HG02981 (cell line): ENCODE results near the gene C6orf62.
A peak's percentile ranks its signal among the peaks of the same experiment; 100 is the strongest.
"Not testable (repeated sequence)": the region's sequence is repeated elsewhere in the genome, so short reads cannot be mapped to it uniquely, and the experiment has no call there.

Experiments used
- ATAC-seq: cut with Tn5 transposase; IDR thresholded peaks from one replicate; pipeline ENCODE4 v1.9.1; 2021; ENCODE audit warnings: mild to moderate bottlenecking, moderate library complexity; ENCODE audit not compliant: unreplicated experiment

C6orf62 gene

DNA sequence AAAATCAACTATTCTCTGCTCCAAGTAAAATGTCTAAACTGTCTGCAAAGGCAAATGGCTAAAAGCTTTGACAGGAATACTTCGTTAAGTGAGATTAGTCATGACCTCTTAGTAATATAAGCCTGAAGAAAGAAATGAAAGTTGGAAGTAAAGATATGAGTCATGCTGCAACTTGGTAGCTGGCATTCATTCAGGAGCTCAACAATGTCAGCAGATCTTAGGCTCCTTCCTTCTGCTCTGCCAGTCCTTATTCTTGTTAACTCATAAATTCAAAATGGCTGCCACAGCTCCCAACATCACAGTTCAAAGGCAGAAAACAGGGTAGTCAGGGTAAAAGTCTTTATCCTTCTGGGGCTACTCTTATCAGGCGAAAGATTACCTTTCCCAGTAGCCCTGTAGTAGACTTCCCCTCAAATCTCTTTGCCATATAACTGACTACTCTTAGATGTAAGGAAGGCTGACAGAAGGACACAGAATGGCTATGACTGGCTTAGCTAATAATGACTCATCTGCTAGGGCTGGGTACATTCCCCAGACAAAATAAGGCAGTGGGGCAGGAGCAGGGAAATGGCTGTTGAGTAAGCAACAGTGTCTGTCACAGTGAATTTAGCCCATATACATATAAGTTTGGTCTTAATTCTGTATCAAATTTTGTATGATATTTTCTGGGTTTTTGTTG, 24.4 kb upstream of the C6orf62 start:
- peak; percentile 81 for ATAC-seq

DNA sequence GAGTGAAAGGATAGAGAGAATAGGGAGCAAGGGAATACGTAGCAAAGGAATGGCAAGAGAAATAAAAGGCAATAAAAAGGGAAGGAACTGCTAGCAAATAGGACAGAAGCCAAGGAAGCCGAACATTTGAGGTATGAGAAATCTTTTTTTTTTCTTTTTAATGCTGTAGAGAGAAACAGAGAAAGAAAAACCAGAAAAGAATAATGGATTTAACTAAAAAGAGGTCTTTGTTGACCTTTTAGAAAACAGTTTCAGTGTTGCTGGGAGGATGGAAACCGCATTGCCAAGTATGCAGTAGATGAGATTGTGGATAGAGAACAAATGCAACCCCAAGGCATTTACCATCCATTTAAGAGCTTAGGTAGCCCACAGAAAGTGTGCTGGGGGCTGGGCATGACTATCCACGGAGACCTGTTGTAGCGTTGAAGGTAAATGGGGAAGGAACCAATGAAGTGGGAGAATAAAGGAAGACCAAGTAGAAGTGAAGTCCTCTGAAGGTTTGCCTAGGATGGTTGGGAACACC, 23.3 kb upstream of the C6orf62 start:
- no peak for ATAC-seq

DNA sequence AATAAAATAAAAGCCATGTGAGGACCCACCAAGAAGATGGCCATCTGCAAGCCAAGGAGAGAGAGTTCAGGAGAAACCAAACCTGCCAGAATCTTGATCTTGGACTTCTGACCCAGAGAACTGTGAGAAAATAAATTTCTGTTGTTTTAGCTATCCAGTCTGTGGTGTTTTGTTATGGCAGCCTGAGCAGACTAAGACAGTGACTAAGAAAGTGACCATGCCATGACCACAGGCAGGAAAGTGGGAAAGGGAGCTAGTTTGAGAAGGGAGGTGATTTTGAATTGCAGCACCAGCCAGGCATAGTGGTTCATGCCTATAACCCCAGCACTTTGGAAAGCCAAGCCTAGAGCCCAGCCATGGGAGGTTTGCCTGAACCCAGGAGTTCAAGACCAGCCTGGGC, 21.9 kb upstream of the C6orf62 start:
- no peak for ATAC-seq

DNA sequence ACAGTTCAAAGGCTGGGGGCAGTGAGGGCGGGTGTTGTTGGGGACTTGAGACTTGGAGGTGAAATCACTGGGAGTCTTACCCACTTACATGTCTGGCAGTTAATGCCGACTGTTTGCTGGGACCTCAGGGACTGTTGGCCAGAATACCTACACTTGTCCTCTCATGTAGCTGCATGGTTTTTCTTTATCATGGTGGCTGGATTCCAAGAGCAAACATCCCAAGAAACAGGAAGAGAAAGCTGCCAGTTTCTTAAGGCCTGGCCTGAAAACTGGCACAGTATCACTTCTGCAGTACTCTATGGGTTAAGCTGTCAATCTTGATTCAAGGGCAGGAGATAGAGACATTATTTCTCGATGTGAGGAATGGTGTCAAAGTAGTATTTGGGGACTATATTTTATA, 19.8 kb upstream of the C6orf62 start:
- ATAC-seq, result no peak

DNA sequence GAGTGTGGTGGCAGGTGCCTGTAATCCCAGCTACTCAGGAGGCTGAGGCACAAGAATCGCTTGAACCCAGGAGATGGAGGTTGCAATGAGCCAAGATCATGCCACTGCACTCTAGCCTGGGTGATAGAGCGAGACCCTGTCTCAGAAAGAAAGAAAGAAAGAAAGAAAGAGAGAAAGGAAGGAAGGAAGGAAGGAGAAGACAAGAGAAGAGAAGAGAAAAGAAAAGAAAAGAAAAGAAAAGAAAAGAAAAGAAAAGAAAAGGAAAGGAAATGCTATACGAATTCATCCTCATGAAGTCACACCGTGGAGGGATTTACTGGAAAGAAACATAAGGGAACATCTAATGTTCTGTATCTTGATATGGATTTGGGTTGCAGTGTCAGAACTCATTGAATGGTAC, 15.8 kb upstream of the C6orf62 start:
- ATAC-seq, result not testable (repeated sequence)

DNA sequence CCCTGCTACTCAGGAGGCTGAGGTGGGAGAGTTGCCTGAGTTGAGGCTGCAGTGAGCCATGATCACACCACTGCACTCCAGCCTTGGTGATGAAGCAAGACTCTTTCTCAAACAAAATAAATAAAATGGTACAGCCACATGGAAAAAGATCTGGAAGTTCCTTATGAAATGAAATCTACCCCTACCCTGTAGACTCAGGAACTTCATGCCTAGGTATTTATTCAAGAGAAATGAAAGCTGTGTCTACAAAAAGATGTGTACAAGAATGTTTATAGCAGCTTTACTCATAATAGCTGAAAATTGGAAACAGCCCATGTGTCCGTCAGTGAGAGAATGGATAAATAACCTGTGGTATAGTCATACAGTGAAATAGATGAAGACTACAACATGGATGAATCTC, 15.2 kb upstream of the C6orf62 start:
- no peak for ATAC-seq

DNA sequence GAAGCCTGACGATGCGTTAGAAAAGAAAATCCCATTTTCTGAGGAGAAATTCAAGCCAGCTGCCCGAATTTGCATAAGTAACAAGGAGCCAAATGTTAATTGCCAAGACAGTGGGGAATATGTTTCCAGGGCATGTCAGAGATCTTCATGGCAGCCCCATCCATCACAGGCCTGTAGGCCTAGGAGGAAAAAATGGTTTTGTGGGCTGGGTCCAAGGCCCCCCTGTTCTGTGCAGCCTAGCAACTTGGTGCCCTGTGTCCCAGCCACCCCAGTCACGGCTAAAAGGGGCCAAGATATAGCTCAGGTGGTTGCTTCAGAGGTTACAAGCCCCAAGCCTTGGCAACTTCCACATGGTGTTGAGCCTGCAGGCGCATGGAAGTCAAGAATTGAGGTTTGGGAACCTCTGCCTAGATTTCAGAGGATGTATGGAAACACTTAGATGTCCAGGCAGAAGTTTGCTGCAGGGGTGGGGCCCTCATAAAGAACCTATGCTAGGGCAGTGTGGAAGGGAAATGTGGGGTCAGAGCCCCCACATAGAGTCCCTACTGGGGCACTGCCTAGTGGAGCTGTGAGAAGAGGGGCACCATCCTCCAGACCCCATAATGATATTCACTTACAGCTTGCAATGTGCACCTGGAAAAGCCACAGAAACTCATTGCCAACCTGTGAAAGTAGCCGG, 12.6 kb upstream of the C6orf62 start:
- ATAC-seq, result not testable (repeated sequence)

DNA sequence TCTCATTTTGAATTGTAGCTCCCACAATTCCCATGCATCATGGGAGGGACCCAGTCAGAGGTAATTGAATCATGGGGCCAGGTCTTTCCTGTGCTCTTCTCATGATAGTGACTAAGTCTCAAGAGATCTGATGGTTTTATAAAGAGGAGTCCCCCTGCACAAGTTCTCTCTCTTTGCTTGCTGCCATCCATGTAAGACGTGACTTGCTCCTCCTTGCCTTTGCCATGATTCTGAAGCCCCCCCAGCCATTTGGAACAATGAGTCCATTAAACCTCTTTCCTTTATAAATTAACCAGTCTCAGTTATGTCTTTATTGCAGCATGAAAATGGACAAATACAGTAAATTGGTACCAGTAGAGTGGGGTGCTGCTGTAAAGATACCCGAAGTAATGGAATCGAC, 11.7 kb upstream of the C6orf62 start:
- ATAC-seq, result not testable (repeated sequence)

DNA sequence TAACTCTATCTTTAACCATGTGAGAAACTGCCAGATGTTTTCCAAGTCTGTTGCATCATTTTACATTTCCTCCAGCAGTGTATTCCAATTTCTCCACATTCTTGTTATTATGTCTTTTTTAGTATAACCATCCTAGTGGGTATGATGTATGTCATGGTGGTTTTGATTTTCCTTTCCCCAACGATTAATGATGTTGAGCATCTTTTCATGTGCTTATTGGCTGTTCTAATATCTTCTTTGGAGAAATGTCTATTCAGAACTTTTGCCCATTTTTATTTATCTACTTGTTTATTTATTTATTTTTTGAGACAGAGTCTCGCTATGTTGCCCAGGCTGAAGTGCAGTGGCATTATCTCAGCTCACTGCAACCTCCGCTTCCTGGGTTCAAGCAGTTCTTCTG, 4.3 kb upstream of the C6orf62 start:
- ATAC-seq, result no peak

DNA sequence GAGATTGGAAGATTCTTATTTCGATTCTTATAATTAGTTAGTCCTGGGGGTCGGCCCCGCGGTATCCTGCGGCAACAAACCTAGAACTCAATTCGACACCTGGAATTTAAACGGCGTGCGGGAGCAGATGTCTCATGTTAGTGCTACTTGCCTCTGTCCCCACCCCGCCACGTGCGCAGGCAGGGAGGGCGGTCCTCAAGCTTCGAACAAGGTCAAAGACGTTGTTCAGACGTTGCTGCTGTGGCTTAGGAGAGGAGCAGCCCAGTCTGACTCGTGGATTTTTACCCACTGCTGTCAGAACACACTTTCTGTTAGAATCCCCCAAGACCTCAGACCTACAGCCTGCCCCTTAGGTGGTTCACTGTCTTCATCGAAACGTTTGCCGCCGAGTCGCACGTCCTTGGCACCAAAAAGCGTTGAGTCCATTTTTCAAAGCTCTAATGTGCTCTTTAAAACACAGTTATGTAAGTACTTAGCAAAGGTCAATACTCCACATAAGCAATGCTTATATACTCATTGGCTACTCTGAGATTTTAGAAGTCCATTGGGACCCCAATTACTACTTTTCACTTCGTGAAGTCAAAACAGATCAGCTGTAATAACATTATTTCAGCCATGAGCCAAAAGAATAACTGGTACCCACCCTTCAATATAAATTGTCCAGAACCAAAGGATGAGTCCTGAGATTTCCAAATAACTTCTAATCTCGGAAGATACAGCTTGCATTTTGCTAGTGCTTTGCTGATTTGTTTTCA, 2.7 kb upstream of the C6orf62 start:
- peak; percentile 45 for ATAC-seq

DNA sequence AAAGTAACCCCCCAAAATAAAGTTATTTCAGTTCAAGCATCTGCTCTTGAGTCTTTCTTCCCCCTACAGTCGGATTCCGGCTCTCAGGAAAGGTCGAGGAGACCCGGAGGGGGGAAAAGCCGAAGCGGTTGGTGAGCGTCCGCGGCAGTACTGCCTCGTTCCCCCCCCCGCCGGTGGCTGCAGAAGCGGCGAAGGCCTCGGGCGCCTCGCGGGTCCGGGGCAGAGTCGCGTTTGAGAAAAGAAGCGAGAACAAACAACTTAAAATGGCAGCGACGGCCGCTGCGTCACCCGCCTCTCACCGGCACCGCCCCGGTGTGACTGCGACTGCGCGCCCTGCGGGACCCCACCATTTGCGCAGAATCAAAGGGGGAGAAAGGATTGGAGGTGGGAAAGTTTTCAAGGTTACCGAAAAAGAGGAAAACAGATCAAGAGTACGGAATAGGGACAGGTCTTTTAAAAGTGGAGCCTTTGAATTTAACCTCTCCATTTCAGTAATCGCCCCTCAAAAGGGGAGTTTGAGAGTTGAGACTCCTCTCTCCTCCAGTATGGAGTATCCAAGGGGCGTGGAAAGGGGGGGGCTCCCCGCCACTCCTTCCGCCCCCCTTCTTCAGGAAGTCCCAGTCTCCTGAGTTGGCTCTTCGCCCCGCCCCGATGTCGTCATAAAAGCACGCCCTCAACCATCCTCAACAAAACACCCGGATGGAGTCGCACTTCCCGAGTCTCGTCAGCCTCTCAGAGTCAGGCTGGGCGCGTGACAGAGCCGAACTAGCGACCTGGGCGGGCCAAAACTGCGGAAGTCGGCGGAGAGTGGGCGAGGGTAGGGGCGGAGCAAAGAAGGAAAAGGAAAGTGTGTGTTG, 1.9 kb upstream of the C6orf62 start:
- ATAC-seq, result peak; percentile 85

DNA sequence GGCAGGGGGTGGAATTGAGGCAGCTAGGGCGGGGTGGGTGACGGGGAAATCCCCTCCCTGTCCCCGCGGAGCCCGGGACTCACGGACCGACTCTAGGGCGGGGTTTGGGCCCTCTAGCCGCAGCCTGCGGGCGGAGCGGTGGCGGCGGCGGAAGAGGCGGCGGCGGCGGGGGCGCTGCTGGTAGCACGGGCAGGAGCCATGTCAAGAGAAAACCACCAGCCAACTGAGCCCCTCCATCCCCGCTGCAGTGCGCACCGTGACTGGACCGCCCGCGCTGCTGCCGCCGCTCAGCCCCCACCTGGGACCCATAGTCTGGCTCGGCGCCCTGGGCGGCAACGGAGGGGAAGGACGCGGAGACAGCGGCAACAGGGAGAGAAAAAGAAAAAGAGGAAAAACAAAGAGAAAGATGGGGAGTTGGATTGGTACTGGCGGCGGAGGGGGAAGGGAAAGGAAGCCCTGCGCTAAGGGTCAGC, 1.2 kb upstream of the C6orf62 start:
- no peak for ATAC-seq

DNA sequence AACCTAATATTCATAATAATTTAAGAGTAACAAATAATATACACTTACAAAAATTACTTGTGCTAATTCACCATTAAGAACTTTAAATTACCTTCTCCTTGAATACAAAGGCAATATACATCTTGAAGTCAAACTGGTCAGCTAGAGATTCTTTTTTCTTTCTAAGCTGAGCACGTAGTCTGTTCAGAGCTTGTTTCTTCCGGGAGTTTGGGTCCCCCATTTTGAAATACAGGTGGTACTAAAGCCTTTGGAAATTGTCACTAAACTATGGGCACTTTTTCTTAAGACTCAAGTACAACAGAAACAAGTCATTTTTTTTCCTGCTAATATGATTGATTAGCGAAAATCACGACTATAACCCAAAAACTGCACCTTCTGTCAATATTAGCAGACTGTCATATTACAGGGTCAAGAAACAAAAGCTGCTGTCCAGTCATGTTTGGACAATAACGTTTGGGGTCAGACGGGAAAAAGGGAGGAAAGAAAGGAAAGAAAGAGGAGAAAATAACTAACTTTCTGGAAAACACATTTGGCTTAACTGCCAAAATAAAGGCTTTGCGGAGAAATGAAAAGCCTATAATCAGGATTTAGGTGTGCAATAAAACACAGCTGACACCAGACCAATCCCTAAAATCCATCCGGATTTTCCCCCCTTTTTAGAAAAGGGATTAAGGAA, 367 bp downstream of the C6orf62 start:
- no peak for ATAC-seq

DNA sequence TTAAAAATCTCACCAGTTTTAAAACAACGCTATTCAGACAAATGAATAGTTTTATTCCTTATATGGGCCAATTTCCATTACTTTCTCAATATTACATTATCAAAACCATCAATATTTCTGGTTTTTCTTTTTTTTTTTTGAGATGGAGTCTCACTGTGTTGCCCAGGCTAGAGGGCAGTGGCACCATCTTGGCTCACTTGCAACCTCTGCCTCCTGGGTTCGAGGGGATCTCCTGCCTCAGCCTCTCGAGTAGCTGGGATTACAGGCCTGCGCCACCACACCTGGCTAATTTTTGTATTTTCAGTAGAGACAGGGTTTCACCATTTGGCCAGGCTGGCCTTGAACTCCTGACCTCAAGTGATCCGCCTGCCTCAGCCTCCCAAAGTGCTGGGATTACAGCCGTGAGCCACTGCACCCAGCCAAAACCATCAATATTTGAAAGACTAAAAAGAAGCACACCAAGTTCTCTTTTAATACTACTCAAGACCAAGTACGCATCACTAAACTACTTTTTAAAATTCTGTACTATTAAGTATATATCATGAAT, 2.3 kb downstream of the C6orf62 start:
- not testable (repeated sequence) for ATAC-seq

DNA sequence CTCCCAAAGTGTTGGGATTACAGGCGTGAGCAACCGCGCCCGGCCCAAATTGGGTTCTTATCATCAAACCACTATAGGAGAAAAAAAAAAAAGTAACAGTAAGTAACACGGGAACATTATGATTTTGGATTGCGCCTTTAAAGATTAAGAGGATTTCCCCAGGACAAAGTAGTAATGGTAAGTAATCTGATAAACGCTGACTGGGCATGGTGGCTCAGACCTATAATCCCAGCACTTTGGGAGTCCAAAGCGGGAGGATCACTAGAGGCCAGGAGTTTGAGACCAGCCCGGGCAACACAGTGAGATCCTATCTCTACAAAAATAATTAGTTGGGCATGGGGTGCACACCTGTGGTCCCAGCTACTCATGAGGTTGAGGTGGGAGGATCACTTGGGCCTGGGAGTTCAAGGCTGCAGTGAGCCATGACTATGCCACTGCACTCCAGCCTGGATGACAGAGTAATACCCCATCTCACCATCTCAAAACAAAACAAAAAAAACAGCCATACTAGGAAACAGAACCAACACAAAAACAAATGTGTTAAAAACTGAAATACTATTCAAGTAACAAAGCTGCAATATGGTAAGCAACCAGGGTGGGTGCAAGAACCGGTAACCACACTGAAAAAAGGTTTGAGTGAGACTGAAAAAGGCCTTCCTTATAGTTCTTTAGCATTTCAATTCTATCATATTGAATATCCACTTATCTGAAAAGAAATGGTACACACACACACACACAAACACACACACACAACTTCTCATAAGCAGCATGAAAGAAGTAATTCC, 8.2 kb downstream of the C6orf62 start:
- ATAC-seq, result no peak

DNA sequence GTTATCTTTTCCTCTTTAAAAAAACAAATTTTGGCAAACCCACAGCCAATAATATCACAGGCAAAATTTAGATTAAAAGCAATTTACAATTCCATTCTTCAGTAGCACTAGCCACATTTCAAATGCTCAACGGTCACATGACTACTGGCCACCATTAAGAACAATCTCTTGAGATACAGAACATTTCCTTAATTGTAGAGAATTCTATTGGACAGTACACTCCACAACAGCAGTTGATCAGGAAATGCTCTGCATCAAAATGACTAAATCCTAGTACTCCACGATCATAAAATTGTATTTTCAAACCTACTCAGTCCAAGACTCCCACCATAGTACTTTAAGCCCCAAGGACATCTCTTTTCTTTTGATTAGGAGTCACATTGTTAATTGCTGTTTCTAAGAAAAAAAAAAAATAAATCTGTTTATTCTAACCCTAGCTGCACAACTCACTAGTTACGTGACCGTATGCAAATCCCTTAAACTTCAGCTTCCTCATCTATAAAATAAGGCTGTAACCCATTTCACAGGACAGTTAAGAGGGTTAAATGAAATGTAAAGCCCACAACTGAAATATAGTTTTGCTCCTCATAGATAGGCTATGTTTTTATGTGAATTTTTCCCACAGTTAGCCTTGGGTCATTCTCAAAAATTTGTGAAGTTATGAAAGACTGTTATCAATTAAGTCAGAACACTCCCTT, 9.8 kb downstream of the C6orf62 start:
- no peak for ATAC-seq

DNA sequence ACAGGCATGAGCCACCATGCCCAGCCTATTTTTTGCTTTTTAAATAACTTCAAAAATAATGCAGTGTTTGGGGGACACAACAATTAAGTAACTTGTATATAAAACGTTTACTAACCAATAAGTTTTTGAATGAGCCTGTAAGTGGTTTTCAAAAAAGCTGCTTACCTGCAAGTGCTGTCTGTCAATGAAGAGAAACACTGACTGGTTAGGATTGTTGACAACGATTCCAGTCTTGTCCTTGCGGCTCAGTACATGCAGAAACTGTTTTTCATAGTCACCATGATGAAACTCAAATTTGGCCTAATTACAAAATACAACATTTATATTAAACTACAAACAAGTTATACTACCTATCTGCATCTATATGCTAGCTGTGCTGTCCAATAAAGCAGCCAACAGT, 10.3 kb downstream of the C6orf62 start:
- ATAC-seq, result no peak

DNA sequence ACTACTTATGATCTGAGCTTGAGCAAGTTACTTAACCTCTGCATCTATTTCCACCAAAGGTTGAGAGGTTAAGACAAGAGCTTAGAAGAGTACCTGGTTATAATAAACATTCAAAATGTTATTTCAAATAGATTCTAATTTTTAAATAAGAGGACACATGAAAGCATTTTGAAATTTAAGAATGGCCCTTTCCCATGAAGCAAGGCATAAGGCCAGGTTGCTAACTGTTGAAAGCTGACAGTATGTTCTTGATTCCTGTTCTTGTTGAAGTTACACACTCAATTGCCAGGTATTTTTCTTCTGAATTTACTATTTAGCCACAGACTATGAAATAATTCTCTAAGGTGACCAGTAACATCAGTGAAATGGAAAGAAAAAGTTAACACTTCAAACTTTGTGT, 14.5 kb downstream of the C6orf62 start:
- no peak for ATAC-seq
